Trophoblast cell (in vitro differentiated cells and primary cell): Measurements from ENCODE around the gene GUK1.

ENCODE experiments used
- DNase-seq, 2 donors: peaks; one replicate each; pipeline ENCODE4 v3.0.0-alpha.2; 2016
- H2AFZ ChIP-seq: 2 replicates; pipeline ENCODE4 v1.6.1; 2013; ENCODE audit warnings: low read length, moderate library complexity, mild to moderate bottlenecking; ENCODE audit not compliant: insufficient read depth, poor library complexity
- H2AK5ac ChIP-seq: 2 replicates; pipeline ENCODE4 v1.6.1; 2013; ENCODE audit warnings: mild to moderate bottlenecking, low read length
- H2BK120ac ChIP-seq: 2 replicates; pipeline ENCODE4 v1.6.1; 2013; ENCODE audit warnings: low read length, mild to moderate bottlenecking, moderate library complexity; ENCODE audit not compliant: insufficient read depth, poor library complexity
- H2BK12ac ChIP-seq: 2 replicates; pipeline ENCODE4 v1.6.1; 2013; ENCODE audit warnings: mild to moderate bottlenecking, low read length, moderate library complexity
- H2BK5ac ChIP-seq: 2 replicates; pipeline ENCODE4 v1.6.1; 2013; ENCODE audit warnings: low read length, low read depth, moderate library complexity, mild to moderate bottlenecking; ENCODE audit not compliant: poor library complexity
- H3K14ac ChIP-seq: 2 replicates; pipeline ENCODE4 v1.6.1; 2013; ENCODE audit warnings: mild to moderate bottlenecking, low read length
- H3K18ac ChIP-seq: 2 replicates; pipeline ENCODE4 v1.6.1; 2013; ENCODE audit warnings: mild to moderate bottlenecking, low read length
- H3K23ac ChIP-seq: 2 replicates; pipeline ENCODE4 v1.6.1; 2013; ENCODE audit warnings: low read length
- H3K27ac ChIP-seq: 2 replicates; pipeline ENCODE4 v1.5.1; 2013; ENCODE audit warnings: low read depth, mild to moderate bottlenecking, inconsistent platforms, low read length, moderate library complexity
- H3K27me3 ChIP-seq: 2 replicates; pipeline ENCODE4 v1.6.1; 2013; ENCODE audit warnings: inconsistent platforms, mild to moderate bottlenecking, low read length, moderate library complexity; ENCODE audit not compliant: insufficient read depth
- H3K36me3 ChIP-seq, 2 experiments: 1 replicate in 1 of 2; 2 replicates in 1 of 2; pipeline ENCODE4 v1.6.1; 2013; ENCODE audit warnings: low read length in 2 of 2, mild to moderate bottlenecking in 2 of 2, moderate library complexity in 1 of 2; ENCODE audit not compliant: insufficient read depth in 2 of 2, control insufficient read depth in 1 of 2
- H3K4ac ChIP-seq: 2 replicates; pipeline ENCODE4 v1.6.1; 2013; ENCODE audit warnings: low read depth, mild to moderate bottlenecking, low read length, moderate library complexity
- H3K4me1 ChIP-seq, 2 experiments: 1 replicate in 1 of 2; 2 replicates in 1 of 2; pipeline ENCODE4 v1.6.1; 2013; ENCODE audit warnings: low read length in 2 of 2, mild to moderate bottlenecking in 2 of 2, moderate library complexity in 1 of 2; ENCODE audit not compliant: insufficient read depth in 2 of 2, control insufficient read depth in 1 of 2
- H3K4me2 ChIP-seq: 2 replicates; pipeline ENCODE4 v1.6.1; 2013; ENCODE audit warnings: inconsistent platforms, mild to moderate bottlenecking, low read length, moderate library complexity
- H3K4me3 ChIP-seq: 2 replicates; pipeline ENCODE4 v1.5.1; 2013; ENCODE audit warnings: mild to moderate bottlenecking, low read depth, low read length, inconsistent platforms
- H3K79me1 ChIP-seq: one replicate; pipeline ENCODE4 v1.6.1; 2013; ENCODE audit warnings: low read length
- H3K79me2 ChIP-seq: 2 replicates; pipeline ENCODE4 v1.6.1; 2013; ENCODE audit warnings: low read length, mild to moderate bottlenecking; ENCODE audit not compliant: control insufficient read depth, insufficient read depth, poor library complexity
- H3K9ac ChIP-seq: 2 replicates; pipeline ENCODE4 v1.6.1; 2013; ENCODE audit warnings: mild to moderate bottlenecking, low read length
- H3K9me3 ChIP-seq: 2 replicates; pipeline ENCODE4 v1.6.1; 2013; ENCODE audit warnings: low read depth, mild to moderate bottlenecking, control low read depth, inconsistent platforms, low read length; ENCODE audit not compliant: insufficient read depth
- H4K12ac ChIP-seq: 2 replicates; pipeline ENCODE4 v1.6.1; 2013; ENCODE audit warnings: low read depth, mild to moderate bottlenecking, low read length, moderate library complexity
- H4K8ac ChIP-seq: 2 replicates; pipeline ENCODE4 v1.6.1; 2013; ENCODE audit warnings: low read depth, mild to moderate bottlenecking, low read length, moderate library complexity
- H4K91ac ChIP-seq: one replicate; pipeline ENCODE4 v1.6.1; 2013; ENCODE audit warnings: low read depth, mild to moderate bottlenecking, low read length, moderate library complexity
- WGBS: extraction: QIAGEN DNeasy Blood & Tissue Kit; methylation state at CpG from one replicate; pipeline ENCODE4 v1.1.7; 2013; ENCODE audit warnings: missing lambda C conversion rate; ENCODE audit not compliant: insufficient read length, insufficient coverage; ENCODE audit errors: extremely low coverage; 5-methylcytosine and 5-hydroxymethylcytosine counted together

GUK1 gene

DNA sequence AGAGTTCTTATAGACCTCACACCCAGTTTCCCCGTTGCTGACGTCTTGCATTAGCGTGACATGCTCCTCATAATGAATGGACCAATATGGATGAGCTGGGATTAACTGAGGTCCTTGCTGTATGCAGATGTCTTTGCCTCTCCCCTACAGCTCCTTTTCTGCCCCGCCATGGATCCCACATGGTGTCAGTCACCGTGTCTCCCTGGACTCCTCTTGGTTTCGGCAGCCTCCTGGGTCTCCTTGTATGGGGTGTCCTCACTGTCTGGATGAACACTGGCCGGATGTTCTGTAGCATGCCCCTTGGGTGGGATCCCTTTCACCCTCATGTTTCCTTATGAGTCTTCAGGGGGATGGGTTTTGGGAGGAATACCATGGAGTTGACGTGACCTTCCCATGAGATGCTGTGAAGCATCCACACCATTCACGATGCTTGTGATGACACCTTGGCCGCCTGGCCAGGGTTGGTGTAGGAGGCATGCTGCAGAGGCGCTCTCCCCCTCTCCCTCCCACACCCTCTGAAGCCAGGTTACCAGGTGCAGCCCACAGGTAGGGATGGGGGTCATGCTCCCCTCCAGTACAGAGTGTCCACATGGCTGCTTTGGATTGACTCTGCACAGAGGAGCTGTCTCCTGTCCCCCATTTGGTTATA, 14.1 kb downstream of the GUK1 start:
- no peak overlapping the region for H3K4me3 ChIP-seq
- H3K4me2 ChIP-seq, result no peak overlapping the region
- H3K18ac ChIP-seq, result no peak overlapping the region
- no peak overlapping the region for H2BK12ac ChIP-seq
- peaks cover 1 to 3% of the 10 kb centered on the region in 2 experiments for H3K36me3 ChIP-seq
- H3K14ac ChIP-seq, result no peak overlapping the region
- H2BK5ac ChIP-seq, result no peak overlapping the region
- no CpG with 5 or more reads among the region's 11 CpGs for WGBS
- no peak overlapping the region for H4K12ac ChIP-seq
- no peak overlapping the region for H2BK120ac ChIP-seq
- H3K27me3 ChIP-seq, result no peaks in the 10 kb centered on the region
- H4K8ac ChIP-seq, result no peak overlapping the region
- H3K4ac ChIP-seq, result no peak overlapping the region
- no peak overlapping the region for H3K23ac ChIP-seq
- no peak overlapping the region for H3K27ac ChIP-seq
- peaks cover 18 to 19% of the 10 kb centered on the region in 2 experiments for H3K4me1 ChIP-seq
- no peak overlapping the region for H2AK5ac ChIP-seq
- H3K79me2 ChIP-seq, result peaks cover 3% of the 10 kb centered on the region
- no peaks in the 10 kb centered on the region for H3K9me3 ChIP-seq
- no peak overlapping the region for H2AFZ ChIP-seq
- H4K91ac ChIP-seq, result no peak overlapping the region
- no peak for DNase-seq
- peaks cover 11% of the 10 kb centered on the region for H3K79me1 ChIP-seq
- no peak overlapping the region for H3K9ac ChIP-seq

DNA sequence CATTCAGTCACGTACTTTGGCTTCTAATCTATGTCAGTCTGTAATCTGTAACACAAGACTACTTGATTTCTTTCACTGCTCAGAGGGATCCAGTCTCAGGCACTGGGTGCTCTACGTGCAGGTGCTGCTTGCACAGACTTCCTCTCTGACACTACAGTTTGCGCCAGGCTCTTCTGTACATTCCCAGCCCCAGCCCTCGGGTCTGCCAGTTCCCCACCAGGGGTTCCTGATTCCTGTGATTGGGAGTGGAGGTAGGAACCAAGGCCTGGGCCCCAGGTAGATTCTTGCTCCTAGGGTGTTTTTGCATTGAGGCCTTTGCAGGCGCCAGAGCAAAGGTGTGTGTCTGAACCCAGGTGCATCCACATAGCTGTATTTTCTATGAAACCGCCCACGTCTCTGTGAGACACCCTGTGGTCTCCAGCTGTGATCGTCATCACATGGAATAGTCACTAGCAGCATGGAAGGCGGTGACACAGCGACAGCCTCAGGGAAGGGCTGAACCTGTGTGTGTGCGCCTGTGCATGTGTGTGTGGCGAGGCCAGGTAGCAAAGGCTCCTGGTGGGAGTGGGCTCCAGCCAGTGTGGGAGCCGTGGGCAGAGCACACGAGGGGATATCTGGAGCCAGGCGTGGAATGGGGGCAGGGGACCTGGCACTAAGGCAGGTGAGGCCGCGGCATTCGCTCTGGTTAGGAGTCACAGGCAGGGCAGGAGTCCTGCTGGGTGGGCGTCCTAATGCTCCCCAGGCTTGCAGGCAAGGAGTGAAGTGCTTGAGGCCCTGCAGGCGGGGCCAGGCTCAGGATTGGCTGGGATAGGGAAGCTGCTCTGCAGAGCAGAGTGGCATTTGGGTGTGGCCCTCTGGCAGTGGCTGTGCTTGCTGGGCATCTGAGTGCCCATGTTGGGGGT, 14.8 kb downstream of the GUK1 start:
- no peak overlapping the region for H4K12ac ChIP-seq
- no peak overlapping the region for H2BK12ac ChIP-seq
- H3K36me3 ChIP-seq, result peaks cover 0 to 1% of the 10 kb centered on the region in 2 experiments
- H3K4me3 ChIP-seq, result no peak overlapping the region
- peaks cover 6% of the 10 kb centered on the region for H3K79me1 ChIP-seq
- no peak overlapping the region for H3K27ac ChIP-seq
- H3K27me3 ChIP-seq, result no peaks in the 10 kb centered on the region
- no peak overlapping the region for H2BK120ac ChIP-seq
- H2AK5ac ChIP-seq, result no peak overlapping the region
- no peak overlapping the region for H2AFZ ChIP-seq
- H4K8ac ChIP-seq, result no peak overlapping the region
- H3K18ac ChIP-seq, result no peak overlapping the region
- no peak overlapping the region for H3K14ac ChIP-seq
- peaks cover 11 to 12% of the 10 kb centered on the region in 2 experiments for H3K4me1 ChIP-seq
- WGBS, result no CpG with 5 or more reads among the region's 20 CpGs
- no peak overlapping the region for H3K4ac ChIP-seq
- H3K79me2 ChIP-seq, result peaks cover 1% of the 10 kb centered on the region
- H4K91ac ChIP-seq, result no peak overlapping the region
- DNase-seq, result peak in 1 of 2 donors; percentile 31
- H3K9ac ChIP-seq, result no peak overlapping the region
- H3K9me3 ChIP-seq, result no peaks in the 10 kb centered on the region
- H3K23ac ChIP-seq, result no peak overlapping the region
- no peak overlapping the region for H2BK5ac ChIP-seq
- H3K4me2 ChIP-seq, result no peak overlapping the region

DNA sequence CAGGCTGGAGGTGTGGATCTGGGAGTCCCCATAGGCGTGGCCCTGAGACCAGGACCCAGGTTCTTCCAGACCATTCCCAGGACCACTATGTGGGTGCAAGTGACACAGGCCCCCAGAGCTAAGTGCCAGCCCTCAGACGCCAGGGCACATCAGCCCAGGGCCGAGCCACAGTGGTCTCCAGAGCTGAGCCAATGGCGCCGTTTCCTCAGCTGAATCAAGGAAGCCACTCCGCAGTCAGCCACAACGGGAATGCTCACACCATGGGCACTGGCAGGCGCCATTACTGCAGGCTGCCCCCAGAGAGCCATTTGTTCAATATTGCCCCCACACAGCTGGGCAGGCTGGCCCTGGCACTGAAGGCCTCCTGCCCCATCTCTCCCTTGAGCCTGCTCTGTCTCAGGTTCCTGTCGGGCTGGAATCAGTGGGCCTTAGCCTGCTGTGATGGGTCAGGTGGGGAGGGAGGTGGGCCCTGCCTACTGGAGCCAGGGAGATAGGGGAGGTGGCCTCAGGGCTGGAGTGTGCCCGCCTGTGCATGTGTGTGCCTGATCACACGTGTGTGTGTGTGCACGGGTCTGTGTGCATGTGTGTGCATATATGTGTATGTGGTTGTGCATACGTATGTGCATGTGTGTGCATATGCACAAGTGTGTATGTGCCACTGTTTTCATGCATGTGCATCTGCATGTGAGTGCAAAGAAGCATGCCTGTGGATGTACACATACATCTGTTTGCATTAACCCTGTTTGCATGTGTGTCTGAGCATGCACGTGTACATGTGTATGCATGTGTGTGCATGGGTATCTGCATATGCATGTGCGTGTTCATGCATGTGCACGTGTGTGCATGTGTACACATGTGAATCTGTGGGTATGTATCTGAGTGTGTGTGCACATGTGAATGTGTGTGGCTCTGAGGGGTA, 15.8 kb downstream of the GUK1 start:
- no CpG with 5 or more reads among the region's 16 CpGs for WGBS

DNA sequence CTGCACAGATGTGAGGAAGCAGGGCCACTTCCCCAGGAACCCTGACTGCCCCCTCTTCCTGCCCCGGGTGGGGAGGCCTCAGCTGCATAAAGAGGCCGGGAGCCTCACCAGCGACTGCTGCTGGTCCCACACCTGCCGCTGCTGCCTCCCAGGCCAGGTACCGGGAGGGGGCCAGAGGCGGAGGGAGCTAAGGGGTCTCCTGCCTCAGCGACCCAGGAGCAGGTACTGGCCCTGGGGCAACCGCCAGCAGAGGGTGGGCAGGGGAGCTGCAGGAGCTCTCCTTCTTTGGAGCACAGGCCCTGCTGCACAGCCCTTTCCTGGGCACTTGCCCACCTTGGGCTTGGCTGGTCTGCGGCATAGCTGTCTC, 16.4 kb downstream of the GUK1 start:
- no peak overlapping the region for H3K14ac ChIP-seq
- H4K91ac ChIP-seq, result no peak overlapping the region
- no peaks in the 10 kb centered on the region for H3K79me1 ChIP-seq
- H3K27ac ChIP-seq, result no peak overlapping the region
- no peak overlapping the region for H3K9ac ChIP-seq
- no peak overlapping the region for H2BK12ac ChIP-seq
- H3K23ac ChIP-seq, result no peak overlapping the region
- H2BK5ac ChIP-seq, result no peak overlapping the region
- H3K79me2 ChIP-seq, result no peaks in the 10 kb centered on the region
- no peak overlapping the region for H3K4me2 ChIP-seq
- no peak overlapping the region for H2AFZ ChIP-seq
- no peak overlapping the region for H3K18ac ChIP-seq
- no peak overlapping the region for H4K8ac ChIP-seq
- no peaks in the 10 kb centered on the region for H3K36me3 ChIP-seq
- DNase-seq, result no peak
- no peak overlapping the region for H3K4ac ChIP-seq
- no peak overlapping the region for H4K12ac ChIP-seq
- no peaks in the 10 kb centered on the region for H3K4me1 ChIP-seq
- no peaks in the 10 kb centered on the region for H3K27me3 ChIP-seq
- no peak overlapping the region for H2AK5ac ChIP-seq
- H3K4me3 ChIP-seq, result no peak overlapping the region
- H2BK120ac ChIP-seq, result no peak overlapping the region
- no peaks in the 10 kb centered on the region for H3K9me3 ChIP-seq
- no CpG with 5 or more reads among the region's 9 CpGs for WGBS

More for the DNA sequence above, 15.8 kb downstream of the GUK1 start:
- no peaks in the 10 kb centered on the region for H3K79me1 ChIP-seq
- no peak overlapping the region for H4K8ac ChIP-seq
- H2BK120ac ChIP-seq, result no peak overlapping the region
- no peak overlapping the region for H2AFZ ChIP-seq
- no peak overlapping the region for H3K18ac ChIP-seq
- no peak overlapping the region for H3K27ac ChIP-seq
- H3K4me3 ChIP-seq, result no peak overlapping the region
- H4K12ac ChIP-seq, result no peak overlapping the region
- H3K79me2 ChIP-seq, result no peaks in the 10 kb centered on the region
- H3K4me2 ChIP-seq, result no peak overlapping the region
- H3K36me3 ChIP-seq, result no peaks in the 10 kb centered on the region
- no peak overlapping the region for H2AK5ac ChIP-seq
- DNase-seq, result no peak
- no peak overlapping the region for H3K4ac ChIP-seq
- H3K23ac ChIP-seq, result no peak overlapping the region
- H4K91ac ChIP-seq, result no peak overlapping the region
- H3K9ac ChIP-seq, result no peak overlapping the region
- H2BK12ac ChIP-seq, result no peak overlapping the region
- H2BK5ac ChIP-seq, result no peak overlapping the region
- no peak overlapping the region for H3K14ac ChIP-seq
- no peaks in the 10 kb centered on the region for H3K27me3 ChIP-seq
- H3K9me3 ChIP-seq, result no peaks in the 10 kb centered on the region
- peaks cover 2 to 4% of the 10 kb centered on the region in 2 experiments for H3K4me1 ChIP-seq
